GM18511 (cell line): ENCODE results near the gene KATNAL2.

ENCODE experiments used
- ATAC-seq: cut with Tn5 transposase; IDR thresholded peaks from one replicate; pipeline ENCODE4 v1.9.1; 2021; ENCODE audit warnings: mild to moderate bottlenecking, moderate library complexity; ENCODE audit not compliant: unreplicated experiment

Gene KATNAL2

GRCh38 chr18:47110492-47111274, 193.3 kb downstream of the KATNAL2 start:
- no peak for ATAC-seq

GRCh38 chr18:47113796-47114540, 196.6 kb downstream of the KATNAL2 start:
- ATAC-seq: no peak

- ATAC-seq: no peak
Measured at GRCh38 chr18:47115205-47115604, 197.8 kb downstream of the KATNAL2 start.

- ATAC-seq: no peak
Measured at GRCh38 chr18:47118981-47119380, 201.6 kb downstream of the KATNAL2 start.

- peak; percentile 98 for ATAC-seq
Measured at GRCh38 chr18:47120428-47120827, 203.0 kb downstream of the KATNAL2 start.

- no peak for ATAC-seq
Measured at GRCh38 chr18:47121146-47121545, 203.7 kb downstream of the KATNAL2 start.

GRCh38 chr18:47141289-47141688, 223.9 kb downstream of the KATNAL2 start:
- no peak for ATAC-seq

- ATAC-seq: no peak
Measured at GRCh38 chr18:47143153-47143552, 225.8 kb downstream of the KATNAL2 start.

- ATAC-seq: no peak
Measured at GRCh38 chr18:47143899-47144485, 226.6 kb downstream of the KATNAL2 start.

GRCh38 chr18:47146206-47146605, 228.8 kb downstream of the KATNAL2 start:
- no peak for ATAC-seq

- ATAC-seq: peak; percentile 7
Measured at GRCh38 chr18:47149457-47150028, 232.1 kb downstream of the KATNAL2 start.

GRCh38 chr18:47150029-47150823, 232.8 kb downstream of the KATNAL2 start, which contains the start of gene HDHD2:
TSS of gene HDHD2 (minus strand) at chr18:47150500. CDS start at chr18:47136439, 14,061 bp downstream.
- ATAC-seq: peak; percentile 90

GRCh38 chr18:47150824-47151366, 233.5 kb downstream of the KATNAL2 start:
- peak; percentile 30 for ATAC-seq

- no peak for ATAC-seq
Measured at GRCh38 chr18:47151439-47151838, 234.0 kb downstream of the KATNAL2 start.
